IPS-20b (cell line): ENCODE data around the gene NFX1.
"Not testable (repeated sequence)": the region's sequence is repeated elsewhere in the genome, so short reads cannot be mapped to it uniquely, and the experiment has no call there.

Experiments used
- H3K27ac ChIP-seq: one replicate; pipeline ENCODE4 v1.5.1; 2013; ENCODE audit warnings: low read length
- H3K27me3 ChIP-seq: 2 replicates; pipeline ENCODE4 v1.6.1; 2013; ENCODE audit warnings: mild to moderate bottlenecking, low read length, inconsistent platforms; ENCODE audit not compliant: insufficient read depth
- H3K36me3 ChIP-seq: 2 replicates; pipeline ENCODE4 v1.6.1; 2013; ENCODE audit warnings: low read depth, mild to moderate bottlenecking, inconsistent platforms, low read length, moderate library complexity; ENCODE audit not compliant: insufficient read depth
- H3K4me1 ChIP-seq: 2 replicates; pipeline ENCODE4 v1.6.1; 2013; ENCODE audit warnings: mild to moderate bottlenecking, control low read depth, inconsistent platforms, low read length, moderate library complexity; ENCODE audit not compliant: insufficient read depth
- H3K4me3 ChIP-seq: 2 replicates; pipeline ENCODE4 v1.5.1; 2013; ENCODE audit warnings: mild to moderate bottlenecking, low read length, inconsistent platforms
- H3K9ac ChIP-seq: 2 replicates; pipeline ENCODE4 v1.6.1; 2013; ENCODE audit warnings: low read depth, mild to moderate bottlenecking, inconsistent platforms, low read length, moderate library complexity
- H3K9me3 ChIP-seq: 2 replicates; pipeline ENCODE4 v1.6.1; 2013; ENCODE audit warnings: mild to moderate bottlenecking, low read depth, low read length, inconsistent platforms; ENCODE audit not compliant: insufficient read depth

NFX1 gene

DNA sequence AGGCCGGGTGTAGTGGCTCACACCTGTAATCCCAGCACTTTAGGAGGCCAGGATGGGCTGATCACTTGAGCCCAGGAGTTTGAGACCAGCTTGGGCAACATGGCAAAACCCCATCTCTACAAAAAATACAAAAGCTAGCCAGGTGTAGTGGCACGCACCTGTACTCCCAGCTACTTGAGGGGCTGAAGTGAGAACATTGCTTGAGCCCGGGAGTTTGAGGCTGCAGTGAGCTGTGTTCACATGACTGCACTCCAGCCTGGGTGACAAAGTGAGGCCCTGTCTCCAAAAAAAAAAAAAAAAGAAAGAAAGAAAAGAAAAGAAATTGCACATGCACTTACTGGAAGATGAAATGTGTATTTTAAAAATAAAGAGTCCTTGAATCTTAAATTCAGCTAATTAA lies 26.8 kb downstream of the NFX1 start:
- H3K36me3 ChIP-seq: peaks cover 86% of the 10 kb centered on the region

DNA sequence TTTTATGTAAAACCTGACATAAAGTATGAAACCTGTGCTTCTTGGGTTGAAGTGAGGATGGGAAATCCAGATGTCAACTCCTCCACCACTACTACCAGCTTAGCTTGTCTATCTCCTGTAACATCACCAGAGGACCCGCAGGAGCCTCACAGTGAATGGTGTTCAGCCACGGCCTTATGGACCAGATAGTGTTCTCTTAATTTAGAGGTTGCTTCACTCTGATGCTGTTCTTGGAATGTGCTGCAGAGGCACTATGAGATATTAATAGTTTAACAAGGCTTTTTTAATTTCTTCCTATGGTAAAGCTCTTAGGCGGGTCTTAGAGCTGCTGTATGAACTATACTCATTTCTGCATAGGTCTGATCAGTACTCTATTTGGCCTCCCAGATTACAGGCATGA lies 27.9 kb downstream of the NFX1 start:
- H3K9ac ChIP-seq: no peak overlapping the region
- H3K27me3 ChIP-seq: no peaks in the 10 kb centered on the region
- H3K9me3 ChIP-seq: no peaks in the 10 kb centered on the region
- H3K27ac ChIP-seq: no peak overlapping the region
- no peak overlapping the region for H3K4me3 ChIP-seq
- H3K36me3 ChIP-seq: peaks cover 86% of the 10 kb centered on the region
- H3K4me1 ChIP-seq: no peaks in the 10 kb centered on the region

More for the DNA sequence above, 26.8 kb downstream of the NFX1 start:
- H3K4me1 ChIP-seq, H3K9ac ChIP-seq, H3K9me3 ChIP-seq, H3K27ac ChIP-seq, H3K27me3 ChIP-seq, H3K4me3 ChIP-seq: not testable (repeated sequence)

DNA sequence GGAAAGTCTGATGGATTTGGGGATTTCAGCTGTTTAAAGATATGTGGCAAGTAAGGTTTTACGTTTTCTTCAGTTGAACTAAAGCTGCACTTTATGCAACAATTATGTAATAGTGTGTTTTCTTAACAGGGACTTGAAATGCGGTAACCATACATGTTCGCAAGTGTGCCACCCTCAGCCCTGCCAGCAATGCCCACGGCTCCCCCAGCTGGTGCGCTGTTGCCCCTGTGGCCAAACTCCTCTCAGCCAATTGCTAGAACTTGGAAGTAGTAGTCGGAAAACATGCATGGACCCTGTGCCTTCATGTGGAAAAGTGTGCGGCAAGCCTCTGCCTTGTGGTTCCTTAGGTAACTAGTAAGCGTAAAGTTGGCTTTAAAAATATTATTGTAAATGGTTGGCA lies 28.5 kb downstream of the NFX1 start:
- no peak overlapping the region for H3K27ac ChIP-seq
- peaks cover 82% of the 10 kb centered on the region for H3K36me3 ChIP-seq
- H3K27me3 ChIP-seq: no peaks in the 10 kb centered on the region
- H3K9ac ChIP-seq: no peak overlapping the region
- no peak overlapping the region for H3K4me3 ChIP-seq
- no peaks in the 10 kb centered on the region for H3K9me3 ChIP-seq
- H3K4me1 ChIP-seq: no peaks in the 10 kb centered on the region

DNA sequence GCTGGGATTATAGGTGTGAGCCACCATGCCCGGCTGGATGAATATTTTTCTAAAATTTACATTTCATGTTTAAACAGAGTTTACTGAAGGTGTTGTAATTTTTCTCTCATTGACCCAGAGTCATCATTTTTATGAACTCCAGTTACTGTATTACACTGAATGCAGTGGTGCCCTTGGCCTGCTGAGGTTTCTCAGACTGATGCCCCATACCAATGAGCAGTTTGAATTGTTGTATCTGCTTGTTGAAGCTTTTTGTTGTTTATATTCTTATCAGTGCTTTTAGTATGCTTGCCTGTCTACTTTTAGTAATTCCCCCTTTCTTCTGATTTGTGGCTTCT lies 29.9 kb downstream of the NFX1 start:
- no peak overlapping the region for H3K4me3 ChIP-seq
- peaks cover 79% of the 10 kb centered on the region for H3K36me3 ChIP-seq
- H3K9ac ChIP-seq: no peak overlapping the region
- H3K27ac ChIP-seq: no peak overlapping the region
- H3K4me1 ChIP-seq: no peaks in the 10 kb centered on the region
- no peaks in the 10 kb centered on the region for H3K27me3 ChIP-seq
- H3K9me3 ChIP-seq: no peaks in the 10 kb centered on the region

DNA sequence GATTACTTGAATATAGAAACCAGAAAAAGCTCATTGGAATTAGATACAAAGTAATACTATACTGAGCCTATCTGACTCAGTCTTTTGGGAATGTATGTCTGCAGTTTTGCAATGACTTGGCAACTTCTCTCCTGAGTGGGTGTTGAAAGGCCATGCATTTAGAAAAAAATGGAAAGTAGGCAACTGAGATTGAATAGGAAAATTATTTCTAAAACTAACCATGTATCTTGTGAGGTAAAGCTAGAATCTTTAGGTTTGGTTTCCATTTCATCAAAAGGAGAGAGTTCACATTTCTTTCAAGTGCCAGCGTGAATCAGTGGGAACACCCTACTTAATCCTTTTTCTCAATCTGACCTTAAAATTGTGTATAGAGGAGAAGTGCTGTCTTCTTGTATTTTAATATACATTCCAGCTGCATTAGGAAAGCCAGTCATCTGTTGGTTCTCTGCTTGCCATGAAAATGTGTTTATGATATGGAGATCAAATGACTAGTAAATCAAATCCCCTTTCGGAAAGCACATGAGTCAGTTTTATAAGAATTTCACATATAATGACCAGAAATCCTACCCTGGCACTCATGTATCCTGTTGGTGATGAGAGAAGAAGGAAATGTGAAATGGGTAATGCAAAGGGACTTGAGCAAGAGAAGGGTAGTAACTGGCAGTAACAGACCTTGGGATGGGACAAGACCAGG lies 30.4 kb downstream of the NFX1 start:
- Histone ChIP-seq H3K27me3 (no peaks in the 10 kb centered on the region), H3K4me1 (no peaks in the 10 kb centered on the region), H3K9me3 (no peaks in the 10 kb centered on the region), H3K4me3 (no peak overlapping the region), H3K9ac (no peak overlapping the region), H3K36me3 (peaks cover 74% of the 10 kb centered on the region), H3K27ac (no peak overlapping the region)

DNA sequence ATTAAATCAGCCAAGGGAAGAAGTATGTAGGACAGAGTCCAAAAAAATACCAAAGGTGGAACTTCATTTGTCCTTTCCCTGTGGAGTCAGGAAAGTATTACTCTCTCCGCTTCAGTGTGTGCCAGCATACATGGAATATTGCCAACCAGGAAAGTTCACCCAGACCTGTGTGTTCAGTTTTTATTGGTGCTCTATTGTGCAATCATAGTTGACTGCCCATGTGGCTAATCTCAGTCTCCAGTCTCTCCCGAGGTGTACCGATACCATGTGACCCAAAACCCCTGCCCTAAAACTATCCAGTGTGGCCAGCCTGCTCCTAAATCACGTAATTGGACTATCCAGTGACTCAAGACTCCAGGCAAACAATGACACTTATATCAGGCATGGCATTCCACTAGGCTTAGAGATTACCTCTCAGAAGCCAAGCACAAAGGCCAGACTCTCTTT lies 38.8 kb downstream of the NFX1 start:
- no peak overlapping the region for H3K9ac ChIP-seq
- H3K27me3 ChIP-seq: no peaks in the 10 kb centered on the region
- peaks cover 61% of the 10 kb centered on the region for H3K36me3 ChIP-seq
- H3K9me3 ChIP-seq: no peaks in the 10 kb centered on the region
- no peaks in the 10 kb centered on the region for H3K4me1 ChIP-seq
- H3K4me3 ChIP-seq: no peak overlapping the region
- no peak overlapping the region for H3K27ac ChIP-seq

DNA sequence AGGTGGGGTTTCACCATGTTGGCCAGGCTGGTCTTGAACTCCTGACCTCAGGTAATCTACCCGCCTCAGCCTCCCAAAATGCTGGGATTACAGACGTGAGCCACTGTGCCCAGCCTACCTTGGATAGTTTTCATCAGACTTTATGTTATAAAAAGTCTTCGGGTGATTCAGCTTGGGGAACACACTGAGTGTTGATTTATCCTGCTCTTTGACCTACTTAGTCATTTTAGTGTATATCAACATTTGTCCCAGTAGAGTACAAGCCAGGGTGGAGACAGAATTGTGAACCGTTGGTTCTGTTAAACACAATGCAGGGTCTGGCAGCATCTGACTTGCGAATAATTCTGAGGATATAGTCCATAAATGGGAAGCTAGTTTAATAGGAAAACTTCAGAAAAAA lies 39.7 kb downstream of the NFX1 start:
- H3K36me3 ChIP-seq: peaks cover 64% of the 10 kb centered on the region
- H3K4me1 ChIP-seq: no peaks in the 10 kb centered on the region
- no peaks in the 10 kb centered on the region for H3K9me3 ChIP-seq
- no peak overlapping the region for H3K9ac ChIP-seq
- H3K4me3 ChIP-seq: no peak overlapping the region
- no peaks in the 10 kb centered on the region for H3K27me3 ChIP-seq
- H3K27ac ChIP-seq: no peak overlapping the region

DNA sequence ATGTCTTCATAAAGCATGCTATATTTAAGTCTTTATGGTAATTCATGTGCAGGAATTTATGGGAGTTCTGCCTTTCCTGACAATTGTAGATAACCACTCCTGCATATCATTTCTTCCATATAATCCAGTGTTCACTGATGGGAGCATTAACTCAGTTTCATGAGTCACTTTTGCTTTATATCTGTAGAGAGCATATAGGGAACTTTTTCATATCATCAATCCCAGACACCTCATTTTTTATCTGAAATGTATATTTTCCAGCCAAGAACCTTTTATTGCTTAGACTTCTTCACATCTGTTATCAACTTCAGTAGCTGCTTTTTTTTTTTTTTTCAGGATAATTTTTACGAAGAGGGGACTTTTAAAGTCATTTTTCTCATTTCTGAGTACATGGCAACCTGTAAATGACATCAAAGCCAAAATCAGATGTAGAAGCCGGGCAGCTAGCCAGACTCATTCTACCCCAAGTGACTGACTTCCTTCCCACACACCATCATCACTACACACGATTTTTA lies 41.1 kb downstream of the NFX1 start:
- H3K9me3 ChIP-seq: no peaks in the 10 kb centered on the region

DNA sequence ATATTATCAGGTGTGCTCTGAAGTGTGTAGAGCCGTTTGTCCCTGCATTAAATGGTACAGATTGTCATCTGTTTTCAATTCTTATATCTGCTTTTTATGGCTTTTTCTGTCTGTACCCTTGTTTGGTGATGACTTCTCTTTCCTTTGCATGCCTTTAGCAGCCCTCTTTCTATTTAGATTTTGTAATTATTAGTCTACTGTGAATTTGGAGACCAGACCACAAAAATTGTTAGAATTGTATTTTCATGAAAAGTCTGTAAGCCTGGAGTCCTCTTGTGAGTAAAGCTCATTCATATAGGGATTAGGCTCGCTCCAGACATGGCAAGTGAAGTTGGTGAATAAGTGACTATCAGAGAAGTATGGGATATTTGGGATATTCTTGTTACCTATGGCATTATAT lies 41.7 kb downstream of the NFX1 start:
- Histone ChIP-seq H3K4me3 (no peak overlapping the region), H3K27me3 (no peaks in the 10 kb centered on the region), H3K4me1 (no peaks in the 10 kb centered on the region), H3K27ac (no peak overlapping the region), H3K9me3 (no peaks in the 10 kb centered on the region), H3K9ac (no peak overlapping the region), H3K36me3 (peaks cover 69% of the 10 kb centered on the region)

More for the DNA sequence above, 41.1 kb downstream of the NFX1 start:
- H3K27ac ChIP-seq: no peak overlapping the region
- H3K27me3 ChIP-seq: no peaks in the 10 kb centered on the region
- peaks cover 68% of the 10 kb centered on the region for H3K36me3 ChIP-seq
- no peak overlapping the region for H3K4me3 ChIP-seq
- no peak overlapping the region for H3K9ac ChIP-seq
- H3K4me1 ChIP-seq: no peaks in the 10 kb centered on the region

DNA sequence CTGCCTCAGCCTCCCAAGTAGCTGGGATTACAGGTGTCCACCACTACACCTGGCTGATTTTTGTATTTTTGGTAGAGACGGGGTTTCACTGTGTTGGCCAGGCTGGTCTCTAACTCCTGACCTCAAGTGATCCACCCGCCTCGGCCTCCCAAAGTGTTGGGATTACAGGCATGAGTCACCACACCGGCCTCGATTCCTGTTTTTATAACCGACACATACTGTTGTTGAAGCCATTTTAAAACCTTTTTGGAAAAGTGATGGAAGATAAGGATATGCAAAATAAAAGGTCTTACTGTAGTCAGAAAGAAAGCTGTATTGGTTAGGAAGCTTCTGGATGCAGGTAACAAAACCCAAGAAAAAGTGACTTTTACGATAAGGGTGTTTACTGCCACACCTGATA lies 42.6 kb downstream of the NFX1 start:
- not testable (repeated sequence) for H3K27ac ChIP-seq, H3K9ac ChIP-seq, H3K4me1 ChIP-seq, H3K9me3 ChIP-seq, H3K4me3 ChIP-seq, H3K27me3 ChIP-seq
- peaks cover 76% of the 10 kb centered on the region for H3K36me3 ChIP-seq

DNA sequence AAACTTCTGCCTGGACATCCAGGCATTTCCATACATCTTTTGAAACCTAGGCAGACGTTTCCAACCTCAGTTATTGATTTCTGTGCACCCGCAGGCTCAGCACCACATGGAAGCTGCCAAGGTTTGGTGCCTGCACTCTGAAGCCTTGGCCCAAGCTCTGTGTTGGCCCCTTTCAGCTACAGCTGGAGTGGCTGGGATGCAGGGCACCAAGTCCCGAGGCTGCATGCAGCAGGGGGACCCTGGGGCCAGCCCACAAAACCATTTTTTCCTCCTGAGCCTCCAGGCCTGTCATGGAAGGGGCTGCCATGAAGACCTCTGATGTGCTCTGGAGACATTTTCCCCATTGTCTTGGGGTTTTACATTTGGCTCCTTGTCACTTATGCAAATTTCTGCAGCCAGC lies 49.9 kb downstream of the NFX1 start:
- no peaks in the 10 kb centered on the region for H3K4me1 ChIP-seq

DNA sequence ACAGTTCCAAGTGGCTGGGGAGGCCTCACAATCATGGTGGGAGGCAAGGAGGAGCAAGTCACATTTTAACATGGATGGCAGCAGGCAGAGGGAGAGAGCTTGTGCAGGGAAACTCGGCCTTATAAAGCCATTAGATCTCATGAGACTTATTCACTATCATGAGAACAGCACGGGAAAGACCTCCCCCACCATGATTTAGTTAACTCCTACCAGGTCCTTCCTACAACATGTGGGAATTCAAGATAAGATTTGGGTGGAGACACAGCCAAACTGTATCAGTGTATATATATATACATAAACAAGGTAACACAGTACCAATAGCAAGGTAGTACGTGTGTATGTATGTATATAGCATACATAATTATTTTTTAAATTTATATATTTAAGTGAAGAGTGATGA lies 50.9 kb downstream of the NFX1 start:
- H3K27me3 ChIP-seq: no peaks in the 10 kb centered on the region
- H3K36me3 ChIP-seq: peaks cover 83% of the 10 kb centered on the region
- H3K27ac ChIP-seq: no peak overlapping the region
- no peaks in the 10 kb centered on the region for H3K4me1 ChIP-seq
- H3K9ac ChIP-seq: no peak overlapping the region
- peaks cover 27% of the 10 kb centered on the region for H3K9me3 ChIP-seq
- H3K4me3 ChIP-seq: no peak overlapping the region

More for the DNA sequence above, 49.9 kb downstream of the NFX1 start:
- Histone ChIP-seq H3K9ac (no peak overlapping the region), H3K4me3 (no peak overlapping the region), H3K9me3 (peaks cover 27% of the 10 kb centered on the region), H3K36me3 (peaks cover 81% of the 10 kb centered on the region), H3K27ac (no peak overlapping the region), H3K27me3 (no peaks in the 10 kb centered on the region)
